ENCODE data around the gene CARD10.

The CARD10 gene

DNA sequence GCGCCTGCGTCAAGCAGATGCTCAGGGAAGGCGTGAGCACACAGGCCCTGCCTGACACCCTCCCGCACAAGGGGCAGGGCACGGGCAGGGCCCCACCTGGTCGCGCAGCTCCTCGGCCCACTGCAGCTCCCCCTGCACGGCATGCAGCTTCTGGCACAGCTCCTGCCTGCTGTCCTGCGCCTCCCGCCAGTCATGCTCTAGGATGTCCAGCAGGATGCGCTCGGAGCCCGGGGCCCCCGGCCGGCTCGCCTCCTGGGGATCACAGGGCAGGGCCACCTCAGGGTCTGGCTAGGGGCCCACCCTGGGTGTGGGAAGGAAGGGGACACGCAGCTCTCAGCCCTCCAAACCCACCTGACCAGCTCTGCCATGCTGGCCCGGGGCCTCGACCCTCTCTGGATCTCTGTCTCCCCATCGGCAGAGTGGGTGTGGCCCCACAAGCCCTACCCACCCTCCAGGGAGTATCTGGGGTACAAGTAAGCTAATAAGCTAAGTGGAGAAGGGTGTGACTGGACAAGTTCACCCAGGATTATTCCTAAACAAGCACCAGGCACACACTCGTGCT lies 10.7 kb downstream of the CARD10 start:
- no peak for DNase-seq (ENCODE audit: low read depth)
- TF ChIP-seq, protein P1, sequence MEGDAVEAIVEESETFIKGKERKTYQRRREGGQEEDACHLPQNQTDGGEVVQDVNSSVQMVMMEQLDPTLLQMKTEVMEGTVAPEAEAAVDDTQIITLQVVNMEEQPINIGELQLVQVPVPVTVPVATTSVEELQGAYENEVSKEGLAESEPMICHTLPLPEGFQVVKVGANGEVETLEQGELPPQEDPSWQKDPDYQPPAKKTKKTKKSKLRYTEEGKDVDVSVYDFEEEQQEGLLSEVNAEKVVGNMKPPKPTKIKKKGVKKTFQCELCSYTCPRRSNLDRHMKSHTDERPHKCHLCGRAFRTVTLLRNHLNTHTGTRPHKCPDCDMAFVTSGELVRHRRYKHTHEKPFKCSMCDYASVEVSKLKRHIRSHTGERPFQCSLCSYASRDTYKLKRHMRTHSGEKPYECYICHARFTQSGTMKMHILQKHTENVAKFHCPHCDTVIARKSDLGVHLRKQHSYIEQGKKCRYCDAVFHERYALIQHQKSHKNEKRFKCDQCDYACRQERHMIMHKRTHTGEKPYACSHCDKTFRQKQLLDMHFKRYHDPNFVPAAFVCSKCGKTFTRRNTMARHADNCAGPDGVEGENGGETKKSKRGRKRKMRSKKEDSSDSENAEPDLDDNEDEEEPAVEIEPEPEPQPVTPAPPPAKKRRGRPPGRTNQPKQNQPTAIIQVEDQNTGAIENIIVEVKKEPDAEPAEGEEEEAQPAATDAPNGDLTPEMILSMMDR (IDR thresholded peaks at IDR 0.05; ENCODE audit: low read depth, low read length, missing control alignments) = no peak
- no peak overlapping the region for H3K4me3 ChIP-seq (ENCODE audit: low read depth, low read length)

DNA sequence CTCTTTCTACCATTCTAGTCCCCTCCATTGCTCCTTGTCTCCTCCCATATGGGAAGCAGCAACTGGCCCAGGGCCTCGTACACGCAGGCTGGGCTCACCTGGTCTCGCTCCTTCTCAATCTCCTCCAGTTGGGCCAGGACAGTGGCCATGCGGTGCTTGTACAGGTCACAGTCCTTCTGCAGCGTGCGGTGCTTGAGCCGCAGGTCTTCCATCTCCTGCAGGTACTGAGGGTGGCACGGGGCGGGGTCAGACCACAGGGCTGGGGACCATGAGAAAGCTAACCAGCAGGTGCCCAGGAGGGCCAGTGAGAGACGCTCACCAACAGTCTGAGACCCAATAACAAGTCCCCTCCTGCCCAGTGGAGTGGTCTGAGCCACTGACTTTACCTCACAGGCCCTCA lies 11.5 kb downstream of the CARD10 start:
- TF ChIP-seq, protein P1 (IDR thresholded peaks at IDR 0.05; ENCODE audit: low read depth, low read length, missing control alignments) = no peak
- no peak for DNase-seq (ENCODE audit: low read depth)

GRCh38 chr22:37505989-37506388 lies 13.2 kb downstream of the CARD10 start:
- H3K4me3 ChIP-seq (ENCODE audit: low read depth, low read length) = no peak overlapping the region
- TF ChIP-seq, protein P1 (IDR thresholded peaks at IDR 0.05; ENCODE audit: low read depth, low read length, missing control alignments) = no peak
- no peak for DNase-seq (ENCODE audit: low read depth)

More for the DNA sequence above, 11.5 kb downstream of the CARD10 start:
- no peak overlapping the region for H3K4me3 ChIP-seq (ENCODE audit: low read depth, low read length)

- TF ChIP-seq, protein P1 (IDR thresholded peaks at IDR 0.05; ENCODE audit: low read depth, low read length, missing control alignments) = no peak
- H3K4me3 ChIP-seq (ENCODE audit: low read depth, low read length) = no peak overlapping the region
Observed at GRCh38 chr22:37505565-37505964, 13.7 kb downstream of the CARD10 start.

DNA sequence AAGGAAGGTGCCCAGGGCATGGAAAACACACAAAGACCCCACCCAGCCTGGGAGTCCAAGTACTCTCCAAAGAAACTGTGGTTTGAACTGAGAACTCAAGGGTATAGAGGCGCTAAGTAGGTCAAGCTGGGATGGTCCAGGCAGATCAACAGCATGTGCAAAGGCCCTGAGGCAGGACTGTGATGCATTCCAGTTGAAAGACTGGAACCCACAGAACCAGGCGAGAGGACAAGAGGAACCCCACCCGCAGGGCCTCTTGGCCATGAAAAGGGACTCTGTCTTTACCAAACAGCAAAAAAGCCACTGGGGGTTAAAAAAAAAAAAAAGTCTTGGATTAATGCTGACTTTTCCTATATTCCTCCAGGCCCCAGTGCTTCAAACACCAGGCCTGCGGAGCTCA lies 14.3 kb downstream of the CARD10 start:
- no peak for DNase-seq (ENCODE audit: low read depth)
- TF ChIP-seq, protein P1 (IDR thresholded peaks at IDR 0.05; ENCODE audit: low read depth, low read length, missing control alignments) = no peak
- H3K4me3 ChIP-seq (ENCODE audit: low read depth, low read length) = no peak overlapping the region

More at GRCh38 chr22:37505565-37505964, 13.7 kb downstream of the CARD10 start:
- DNase-seq (ENCODE audit: low read depth) = no peak

- TF ChIP-seq, protein P1 (IDR thresholded peaks at IDR 0.05; ENCODE audit: low read depth, low read length, missing control alignments) = no peak
- H3K4me3 ChIP-seq (ENCODE audit: low read depth, low read length) = no peak overlapping the region
- DNase-seq (ENCODE audit: low read depth) = no peak
Observed at GRCh38 chr22:37503850-37504249, 15.4 kb downstream of the CARD10 start.

- TF ChIP-seq, protein P1 (IDR thresholded peaks at IDR 0.05; ENCODE audit: low read depth, low read length, missing control alignments) = no peak
Observed at GRCh38 chr22:37503183-37503683, 16.0 kb downstream of the CARD10 start.

More at GRCh38 chr22:37503183-37503683, 16.0 kb downstream of the CARD10 start:
- no peak for DNase-seq (ENCODE audit: low read depth)
- H3K4me3 ChIP-seq (ENCODE audit: low read depth, low read length) = no peak overlapping the region
